Gastroesophageal sphincter (tissue), 4 donors: ENCODE measurements around the gene PTRH1. TPM values are rescaled to one million over a fixed set of nuclear protein-coding genes. Genes with fewer than 3 reads are reported as not detected.

Source experiments
- ATAC-seq: fragments of 150-250 bp; one replicate; pipeline ENCODE4 v1.9.1; 2016; ENCODE audit warnings: mild to moderate bottlenecking, moderate library complexity
- H3K27ac ChIP-seq, 4 donors: fragments of 200-600 bp; sonication (generic) in 3 of 4; 1 replicate in 3 of 4; 2 replicates in 1 of 4; pipeline ENCODE4 v1.5.1; 2016 to 2019
- H3K27me3 ChIP-seq: fragments of 200-600 bp; sonication (generic); one replicate; pipeline ENCODE4 v1.5.1; 2019
- H3K36me3 ChIP-seq, 2 donors: fragments of 200-600 bp; sonication (generic); one replicate each; pipeline ENCODE4 v1.5.1; 2019; ENCODE audit warnings: control low read depth in 1 of 2
- H3K4me1 ChIP-seq, 3 donors: fragments of 200-600 bp; sonication (generic); 1 replicate in 2 of 3; 2 replicates in 1 of 3; pipeline ENCODE4 v1.5.1; 2016 to 2019; ENCODE audit warnings: control low read depth in 2 of 3
- H3K4me3 ChIP-seq, 2 donors: fragments of 200-600 bp; sonication (generic); one replicate each; pipeline ENCODE4 v1.5.1; 2019; ENCODE audit warnings: mild to moderate bottlenecking in 1 of 2, moderate library complexity in 1 of 2
- H3K9me3 ChIP-seq, 3 donors: fragments of 200-600 bp; sonication (generic); one replicate each; pipeline ENCODE4 v1.5.1; 2017 to 2019; ENCODE audit warnings: control low read depth in 2 of 3
- CTCF ChIP-seq, 4 experiments: fragments of 200-600 bp in 2 of 4; fragments of 450-650 bp in 2 of 4; sonication (generic) in 1 of 4; IDR thresholded peaks; one replicate each; pipeline ENCODE4 v1.5.1; 2017 to 2019; ENCODE audit warnings: antibody characterized with exemption in 4 of 4, mild to moderate bottlenecking in 2 of 4, moderate library complexity in 2 of 4
- EP300 ChIP-seq: sonication (generic); formaldehyde crosslinking; IDR thresholded peaks from one replicate; pipeline ENCODE4 v1.6.1; 2017; ENCODE audit warnings: antibody characterized with exemption, mild to moderate bottlenecking
- POLR2A ChIP-seq, 2 donors: fragments of 450-650 bp; IDR thresholded peaks; one replicate each; pipeline ENCODE4 v1.6.1; 2017; ENCODE audit warnings: antibody characterized with exemption in 2 of 2, mild to moderate bottlenecking in 2 of 2, moderate library complexity in 1 of 2
- POLR2AphosphoS5 ChIP-seq: sonication (generic); formaldehyde crosslinking; IDR thresholded peaks from one replicate; pipeline ENCODE4 v1.6.1; 2017; ENCODE audit warnings: antibody characterized with exemption
- WGBS, 2 donors: methylation state at CpG; one replicate each; pipeline ENCODE4 v1.1.5; 2018; ENCODE audit warnings: low coverage in 1 of 2; 5-methylcytosine and 5-hydroxymethylcytosine counted together
- total RNA-seq, 4 donors: library from RNA; depleted of rRNA; stranded (reverse); fragments of >200 nt; gene quantifications; one replicate each; pipeline ENCODE4 v1.1.0, GENCODE V29; 2016

The PTRH1 gene
- total RNA-seq, 4 donors from 2014 or later: 8.7 to 19.3 (median 16.8) TPM

- Histone ChIP-seq H3K4me1 (no peaks in the 10 kb centered on the region), H3K9me3 (no peaks in the 10 kb centered on the region), H3K36me3 (peaks cover 0 to 85% of the 10 kb centered on the region in 2 donors), H3K27ac (no peak overlapping the region), H3K4me3 (no peak overlapping the region), H3K27me3 (no peaks in the 10 kb centered on the region)
- no peak for ATAC-seq
- TF ChIP-seq EP300 (no peak), CTCF (IDR thresholded peaks at IDR 0.05) (no peak), POLR2A (IDR thresholded peaks at IDR 0.05) (no peak), POLR2AphosphoS5 (no peak)
- 85 to 91% methylated on average over 10 of the region's 10 CpGs for WGBS, 2 donors
These were observed 24.7 kb downstream of the PTRH1 start for GRCh38 chr9:127690735-127691134.

- ATAC-seq: no peak
- no peak overlapping the region for H3K27ac ChIP-seq
- no peaks in the 10 kb centered on the region for H3K4me1 ChIP-seq
- no peaks in the 10 kb centered on the region for H3K27me3 ChIP-seq
- peaks cover 0 to 91% of the 10 kb centered on the region in 2 donors for H3K36me3 ChIP-seq
- WGBS, 2 donors: 93 to 95% methylated on average over 5 to 8 of the region's 13 CpGs
- TF ChIP-seq POLR2A (IDR thresholded peaks at IDR 0.05) (no peak), CTCF (IDR thresholded peaks at IDR 0.05) (no peak), POLR2AphosphoS5 (no peak)
- no peak overlapping the region for H3K4me3 ChIP-seq
- H3K9me3 ChIP-seq: no peaks in the 10 kb centered on the region
These were observed 26.0 kb downstream of the PTRH1 start for GRCh38 chr9:127689329-127690000.

GRCh38 chr9:127686461-127687393, 28.7 kb downstream of the PTRH1 start:
- 68 to 71% methylated on average over 5 of the region's 6 CpGs for WGBS, 2 donors
- no peak for ATAC-seq
- Histone ChIP-seq H3K27me3 (no peaks in the 10 kb centered on the region), H3K9me3 (no peaks in the 10 kb centered on the region), H3K4me1 (no peaks in the 10 kb centered on the region), H3K4me3 (no peak overlapping the region), H3K27ac (no peak overlapping the region), H3K36me3 (peaks cover 0 to 98% of the 10 kb centered on the region in 2 donors)
- no peak for TF ChIP-seq POLR2AphosphoS5
- no peak for TF ChIP-seq CTCF (IDR thresholded peaks at IDR 0.05)
- TF ChIP-seq EP300: no peak
- TF ChIP-seq POLR2A (IDR thresholded peaks at IDR 0.05): no peak

GRCh38 chr9:127684576-127684975, 30.9 kb downstream of the PTRH1 start:
- no peaks in the 10 kb centered on the region for H3K27me3 ChIP-seq
- no peaks in the 10 kb centered on the region for H3K4me1 ChIP-seq
- no peak overlapping the region for H3K4me3 ChIP-seq
- H3K9me3 ChIP-seq: no peaks in the 10 kb centered on the region
- WGBS, 2 donors: 60 to 78% methylated on average over 1 to 4 of the region's 4 CpGs
- peaks cover 0 to 98% of the 10 kb centered on the region in 2 donors for H3K36me3 ChIP-seq
- no peak for ATAC-seq
- TF ChIP-seq POLR2A (IDR thresholded peaks at IDR 0.05) (no peak), CTCF (IDR thresholded peaks at IDR 0.05) (no peak), EP300 (no peak), POLR2AphosphoS5 (no peak)
- H3K27ac ChIP-seq: no peak overlapping the region
